Measurements from ENCODE around the gene EEIG1.

Gene EEIG1

GRCh38 chr9:127975376-127976315 is 5.1 kb downstream of the EEIG1 start:
- Mint-ChIP-seq H3K27me3 (ENCODE audit: low read depth) (no peaks in the 10 kb centered on the region), H3K27ac (peak overlapping the region; percentile 80), H3K9me3 (no peaks in the 10 kb centered on the region), H3K4me3 (peak overlapping the region; percentile 96), H3K4me1 (ENCODE audit: low read depth) (peaks cover 55% of the 10 kb centered on the region), H3K36me3 (ENCODE audit: low read depth) (peaks cover 82% of the 10 kb centered on the region)
- DNase-seq (ENCODE audit: low spot score), result no peak

GRCh38 chr9:127974769-127975261 is 6.0 kb downstream of the EEIG1 start:
- Mint-ChIP-seq H3K4me3 (peak overlapping the region; percentile 96), H3K4me1 (ENCODE audit: low read depth) (peaks cover 62% of the 10 kb centered on the region), H3K27me3 (ENCODE audit: low read depth) (no peaks in the 10 kb centered on the region), H3K36me3 (ENCODE audit: low read depth) (peaks cover 88% of the 10 kb centered on the region), H3K9me3 (no peaks in the 10 kb centered on the region), H3K27ac (peak overlapping the region; percentile 84)
- no peak for DNase-seq (ENCODE audit: low spot score)

- H3K9me3 Mint-ChIP-seq, result no peaks in the 10 kb centered on the region
- peaks cover 69% of the 10 kb centered on the region for H3K4me1 Mint-ChIP-seq (ENCODE audit: low read depth)
- no peaks in the 10 kb centered on the region for H3K27me3 Mint-ChIP-seq (ENCODE audit: low read depth)
- no peak for DNase-seq (ENCODE audit: low spot score)
- peaks cover 88% of the 10 kb centered on the region for H3K36me3 Mint-ChIP-seq (ENCODE audit: low read depth)
- H3K27ac Mint-ChIP-seq, result peak overlapping the region; percentile 84
- peak overlapping the region; percentile 96 for H3K4me3 Mint-ChIP-seq
Measured at GRCh38 chr9:127974001-127974768, 6.6 kb downstream of the EEIG1 start.

- Mint-ChIP-seq H3K36me3 (ENCODE audit: low read depth) (peaks cover 89% of the 10 kb centered on the region), H3K27ac (peak overlapping the region; percentile 97), H3K9me3 (no peaks in the 10 kb centered on the region), H3K27me3 (ENCODE audit: low read depth) (no peaks in the 10 kb centered on the region), H3K4me1 (ENCODE audit: low read depth) (peaks cover 77% of the 10 kb centered on the region), H3K4me3 (peak overlapping the region; percentile 96)
- DNase-seq (ENCODE audit: low spot score), result no peak
Measured at GRCh38 chr9:127973169-127974000, 7.4 kb downstream of the EEIG1 start.

- Mint-ChIP-seq H3K4me1 (ENCODE audit: low read depth) (peaks cover 86% of the 10 kb centered on the region), H3K27me3 (ENCODE audit: low read depth) (no peaks in the 10 kb centered on the region), H3K36me3 (ENCODE audit: low read depth) (peaks cover 87% of the 10 kb centered on the region), H3K4me3 (peak overlapping the region; percentile 96), H3K9me3 (no peaks in the 10 kb centered on the region), H3K27ac (peak overlapping the region; percentile 97)
- DNase-seq (ENCODE audit: low spot score), result no peak
Measured at GRCh38 chr9:127972236-127972871, 8.4 kb downstream of the EEIG1 start.

- Mint-ChIP-seq H3K9me3 (no peaks in the 10 kb centered on the region), H3K36me3 (ENCODE audit: low read depth) (peaks cover 82% of the 10 kb centered on the region), H3K4me1 (ENCODE audit: low read depth) (peaks cover 91% of the 10 kb centered on the region), H3K4me3 (peak overlapping the region; percentile 96), H3K27ac (peak overlapping the region; percentile 97), H3K27me3 (ENCODE audit: low read depth) (no peaks in the 10 kb centered on the region)
- no peak for DNase-seq (ENCODE audit: low spot score)
Measured at GRCh38 chr9:127971357-127972235, 9.2 kb downstream of the EEIG1 start.

GRCh38 chr9:127970401-127971313 is 10.1 kb downstream of the EEIG1 start:
- DNase-seq (ENCODE audit: low spot score), result peak; percentile 83
- Mint-ChIP-seq H3K4me3 (peak overlapping the region; percentile 96), H3K4me1 (ENCODE audit: low read depth) (peaks cover 88% of the 10 kb centered on the region), H3K9me3 (no peaks in the 10 kb centered on the region), H3K36me3 (ENCODE audit: low read depth) (peaks cover 73% of the 10 kb centered on the region), H3K27ac (peak overlapping the region; percentile 97), H3K27me3 (ENCODE audit: low read depth) (no peaks in the 10 kb centered on the region)

- Mint-ChIP-seq H3K4me1 (ENCODE audit: low read depth) (peaks cover 86% of the 10 kb centered on the region), H3K4me3 (peak overlapping the region; percentile 96), H3K36me3 (ENCODE audit: low read depth) (peaks cover 71% of the 10 kb centered on the region), H3K27ac (peak overlapping the region; percentile 97), H3K27me3 (ENCODE audit: low read depth) (no peaks in the 10 kb centered on the region), H3K9me3 (no peaks in the 10 kb centered on the region)
- no peak for DNase-seq (ENCODE audit: low spot score)
Measured at GRCh38 chr9:127968700-127969383, 11.9 kb downstream of the EEIG1 start.

GRCh38 chr9:127968042-127968441 is 12.7 kb downstream of the EEIG1 start:
- H3K4me3 Mint-ChIP-seq, result peak overlapping the region; percentile 96
- no peaks in the 10 kb centered on the region for H3K27me3 Mint-ChIP-seq (ENCODE audit: low read depth)
- no peaks in the 10 kb centered on the region for H3K9me3 Mint-ChIP-seq
- H3K36me3 Mint-ChIP-seq (ENCODE audit: low read depth), result peaks cover 75% of the 10 kb centered on the region
- peaks cover 88% of the 10 kb centered on the region for H3K4me1 Mint-ChIP-seq (ENCODE audit: low read depth)
- H3K27ac Mint-ChIP-seq, result peak overlapping the region; percentile 97
- DNase-seq (ENCODE audit: low spot score), result no peak

GRCh38 chr9:127967151-127967809 is 13.5 kb downstream of the EEIG1 start:
- no peak for DNase-seq (ENCODE audit: low spot score)
- H3K27ac Mint-ChIP-seq, result peak overlapping the region; percentile 53

More at GRCh38 chr9:127967151-127967809, 13.5 kb downstream of the EEIG1 start:
- H3K36me3 Mint-ChIP-seq (ENCODE audit: low read depth), result peaks cover 77% of the 10 kb centered on the region
- no peaks in the 10 kb centered on the region for H3K27me3 Mint-ChIP-seq (ENCODE audit: low read depth)
- peak overlapping the region; percentile 52 for H3K4me3 Mint-ChIP-seq
- no peaks in the 10 kb centered on the region for H3K9me3 Mint-ChIP-seq
- peaks cover 88% of the 10 kb centered on the region for H3K4me1 Mint-ChIP-seq (ENCODE audit: low read depth)
